ENCODE data around the gene DTX1.

DNA sequence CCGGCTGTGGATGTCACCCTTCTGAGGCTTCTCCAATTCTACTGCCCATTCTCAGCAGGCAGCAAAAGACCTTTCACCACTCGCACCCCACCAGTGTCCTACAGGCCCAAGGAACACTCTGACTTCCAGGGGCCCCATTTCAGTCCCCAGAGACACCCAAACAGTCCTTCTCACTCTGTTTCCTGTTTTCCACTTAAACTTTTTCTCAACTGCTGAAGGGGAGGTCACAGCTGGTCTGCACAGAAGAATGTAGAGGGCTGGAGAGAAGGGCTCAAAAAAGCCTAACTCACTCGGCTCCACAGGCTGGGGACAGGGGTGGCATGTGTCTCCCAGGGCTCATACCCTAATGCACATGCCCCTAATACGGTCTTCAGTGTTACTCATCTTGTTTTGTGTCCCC, 4.2 kb upstream of the DTX1 start:
- TF ChIP-seq, protein P1, sequence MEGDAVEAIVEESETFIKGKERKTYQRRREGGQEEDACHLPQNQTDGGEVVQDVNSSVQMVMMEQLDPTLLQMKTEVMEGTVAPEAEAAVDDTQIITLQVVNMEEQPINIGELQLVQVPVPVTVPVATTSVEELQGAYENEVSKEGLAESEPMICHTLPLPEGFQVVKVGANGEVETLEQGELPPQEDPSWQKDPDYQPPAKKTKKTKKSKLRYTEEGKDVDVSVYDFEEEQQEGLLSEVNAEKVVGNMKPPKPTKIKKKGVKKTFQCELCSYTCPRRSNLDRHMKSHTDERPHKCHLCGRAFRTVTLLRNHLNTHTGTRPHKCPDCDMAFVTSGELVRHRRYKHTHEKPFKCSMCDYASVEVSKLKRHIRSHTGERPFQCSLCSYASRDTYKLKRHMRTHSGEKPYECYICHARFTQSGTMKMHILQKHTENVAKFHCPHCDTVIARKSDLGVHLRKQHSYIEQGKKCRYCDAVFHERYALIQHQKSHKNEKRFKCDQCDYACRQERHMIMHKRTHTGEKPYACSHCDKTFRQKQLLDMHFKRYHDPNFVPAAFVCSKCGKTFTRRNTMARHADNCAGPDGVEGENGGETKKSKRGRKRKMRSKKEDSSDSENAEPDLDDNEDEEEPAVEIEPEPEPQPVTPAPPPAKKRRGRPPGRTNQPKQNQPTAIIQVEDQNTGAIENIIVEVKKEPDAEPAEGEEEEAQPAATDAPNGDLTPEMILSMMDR (IDR thresholded peaks at IDR 0.05): no peak
- TF ChIP-seq POLR2A (IDR thresholded peaks at IDR 0.05): no peak

Measured in uterus (tissue), 2 donors.